Upper lobe of right lung (tissue), 1 donor: ENCODE measurements around the gene PUS7. TPM values are rescaled to one million over a fixed set of nuclear protein-coding genes. Genes with fewer than 3 reads are reported as not detected.
"Not testable (repeated sequence)": the region's sequence is repeated elsewhere in the genome, so short reads cannot be mapped to it uniquely, and the experiment has no call there.

Experiments
- ATAC-seq: fragments of 200-7000 bp; cut with Tn5 transposase; one replicate; pipeline ENCODE4 v1.9.1; 2020; ENCODE audit warnings: mild to moderate bottlenecking, moderate library complexity
- DNase-seq: peaks from one replicate; pipeline ENCODE4 v3.0.0-alpha.2; 2020
- H3K27ac ChIP-seq: fragments of 200-600 bp; one replicate; pipeline ENCODE4 v1.8.0; 2022
- H3K27me3 ChIP-seq: fragments of 200-600 bp; one replicate; pipeline ENCODE4 v1.8.0; 2022; ENCODE audit warnings: mild to moderate bottlenecking
- H3K36me3 ChIP-seq: fragments of 200-600 bp; one replicate; pipeline ENCODE4 v1.8.0; 2022
- H3K4me1 ChIP-seq: fragments of 200-600 bp; one replicate; pipeline ENCODE4 v1.8.0; 2022
- H3K4me3 ChIP-seq: fragments of 200-600 bp; one replicate; pipeline ENCODE4 v1.8.0; 2022; ENCODE audit warnings: mild to moderate bottlenecking
- H3K9me3 ChIP-seq: fragments of 200-600 bp; one replicate; pipeline ENCODE4 v1.8.0; 2022
- CTCF ChIP-seq: fragments of 200-600 bp; IDR thresholded peaks from one replicate; pipeline ENCODE4 v1.8.0; 2022; ENCODE audit warnings: antibody characterized with exemption
- intact Hi-C: fragments of 100-400 bp; cut with DNase I; formaldehyde crosslinking; loops from one replicate; pipeline ENCODE4 v1.11.0; 2022
- total RNA-seq: library from RNA; stranded (reverse); fragmentation: NEBNext Ultra II Directional; extraction: Animal tissue kit (Norgen Biotek cat#: 25700); gene quantifications from one replicate; pipeline ENCODE4 v1.2.1, GENCODE V29; 2021
- donor health status: DM: no; HTN: yes; CAD: no; lungs with severe emphysema.

The PUS7 gene
- total RNA-seq, 1 donor from 2014 or later, result 10.9 TPM

GRCh38 chr7:105538339-105538738 lies 16.3 kb upstream of the PUS7 start:
- TF ChIP-seq CTCF, result no peak
- no peak for ATAC-seq
- H3K4me1 ChIP-seq, result peaks cover 4% of the 10 kb centered on the region
- no peak overlapping the region for H3K27ac ChIP-seq
- H3K27me3 ChIP-seq, result no peaks in the 10 kb centered on the region
- no peak overlapping the region for H3K4me3 ChIP-seq
- intact Hi-C loops, result no loop called here
- H3K9me3 ChIP-seq, result no peaks in the 10 kb centered on the region
- peak; percentile 19 for DNase-seq
- peaks cover 76% of the 10 kb centered on the region for H3K36me3 ChIP-seq

DNA sequence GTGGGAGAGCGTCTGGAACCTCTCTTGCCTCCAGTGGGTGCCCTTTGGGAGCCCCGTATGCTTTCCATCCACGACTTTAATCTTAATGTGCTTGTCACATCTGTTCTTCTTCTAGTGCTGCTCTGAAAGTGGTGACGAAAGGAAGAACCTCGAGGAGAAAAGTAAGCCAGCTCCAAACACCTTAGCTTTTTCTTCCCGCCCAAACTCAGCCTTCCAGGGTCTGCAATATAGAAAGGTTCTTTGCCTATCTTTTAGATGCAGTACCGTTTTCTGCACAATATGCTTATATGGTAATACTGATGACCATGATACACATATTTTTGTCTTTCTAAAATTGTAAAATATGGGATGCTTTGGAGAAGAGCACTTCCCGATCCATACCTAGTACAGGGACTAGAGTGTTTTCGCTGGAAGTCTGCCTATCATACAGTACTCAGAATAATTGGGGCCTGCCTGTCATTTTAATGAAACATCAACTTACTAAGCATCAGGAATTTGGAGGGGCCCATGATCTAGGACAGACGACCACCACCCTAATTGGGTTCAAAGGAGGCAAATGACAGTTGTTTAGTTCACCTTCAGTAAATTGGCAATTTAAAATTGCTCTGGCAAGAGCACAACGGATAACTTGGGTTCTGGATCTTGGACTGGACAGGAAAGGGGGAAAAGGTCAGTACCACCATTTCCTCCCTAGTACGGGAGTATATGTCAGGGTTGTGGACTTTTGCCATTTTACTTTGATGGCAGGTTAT lies 10.8 kb upstream of the PUS7 start:
- intact Hi-C loops, result no loop called here
- peaks cover 24% of the 10 kb centered on the region for H3K36me3 ChIP-seq
- peaks cover 11% of the 10 kb centered on the region for H3K4me1 ChIP-seq
- H3K4me3 ChIP-seq, result peak overlapping the region; percentile 90
- ATAC-seq, result no peak
- DNase-seq, result no peak
- H3K9me3 ChIP-seq, result no peaks in the 10 kb centered on the region
- TF ChIP-seq CTCF, result no peak
- H3K27ac ChIP-seq, result peak overlapping the region; percentile 88
- no peaks in the 10 kb centered on the region for H3K27me3 ChIP-seq

GRCh38 chr7:105531792-105532671 lies 10.0 kb upstream of the PUS7 start, which contains the start of gene RINT1:
TSS of gene RINT1 (plus strand) at chr7:105532201. CDS start at chr7:105532316, 115 bp downstream.
- no peaks in the 10 kb centered on the region for H3K9me3 ChIP-seq
- peaks cover 16% of the 10 kb centered on the region for H3K36me3 ChIP-seq
- H3K4me1 ChIP-seq, result peaks cover 11% of the 10 kb centered on the region
- peak; percentile 75 for TF ChIP-seq CTCF
- H3K27me3 ChIP-seq, result no peaks in the 10 kb centered on the region
- DNase-seq (peak; percentile 95), ATAC-seq (peak; percentile 100)
- peak within 1 kb of the TSS; percentile 88 for H3K27ac ChIP-seq
- intact Hi-C loops, result no loop called here
- peak within 1 kb of the TSS; percentile 90 for H3K4me3 ChIP-seq

DNA sequence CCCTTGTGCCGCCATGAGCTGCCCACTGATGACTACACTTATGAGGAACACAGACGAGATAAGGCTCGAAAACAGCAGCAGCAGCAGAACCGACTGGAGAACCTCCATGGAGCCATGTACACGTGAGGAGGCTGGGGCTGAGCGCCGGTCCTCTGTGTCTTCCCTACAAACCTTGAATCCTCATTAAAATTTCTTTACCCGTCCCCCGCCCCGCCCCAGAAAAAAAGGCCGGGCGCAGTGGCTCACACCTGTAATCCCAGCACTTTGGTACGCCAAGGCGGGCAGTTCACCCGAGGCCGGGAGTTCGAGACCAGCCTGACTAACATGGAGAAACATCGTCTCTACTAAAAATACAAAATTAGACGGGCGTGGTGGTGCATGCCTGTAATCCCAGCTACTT lies 8.5 kb upstream of the PUS7 start:
- no peak overlapping the region for H3K4me3 ChIP-seq
- ATAC-seq (no peak), DNase-seq (peak; percentile 62)
- intact Hi-C loops, result no loop called here
- H3K36me3 ChIP-seq, result peaks cover 2% of the 10 kb centered on the region
- H3K27me3 ChIP-seq, result no peaks in the 10 kb centered on the region
- H3K4me1 ChIP-seq, result peaks cover 11% of the 10 kb centered on the region
- TF ChIP-seq CTCF, result no peak
- H3K27ac ChIP-seq, result no peak overlapping the region
- no peaks in the 10 kb centered on the region for H3K9me3 ChIP-seq

DNA sequence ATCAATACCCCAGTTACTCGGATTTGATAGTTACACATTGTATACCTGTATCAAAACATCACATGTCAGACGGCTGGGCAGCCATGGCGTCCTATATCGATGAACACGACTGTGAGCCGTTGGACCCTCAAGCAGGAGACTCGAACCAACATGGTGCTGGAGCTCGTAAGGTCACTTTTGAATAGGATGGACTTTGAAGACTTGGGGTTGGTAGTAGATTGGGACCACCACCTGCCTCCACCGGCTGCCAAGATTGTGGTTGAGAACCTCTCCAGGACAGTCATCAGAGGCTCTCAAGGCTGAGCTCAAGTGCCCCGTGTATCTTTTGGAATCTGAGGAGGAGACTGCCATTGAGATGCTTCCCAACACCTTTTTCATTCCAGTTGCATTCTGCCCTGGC lies 8.1 kb upstream of the PUS7 start:
- Histone ChIP-seq H3K9me3 (no peaks in the 10 kb centered on the region), H3K36me3 (no peaks in the 10 kb centered on the region), H3K27ac (no peak overlapping the region), H3K4me3 (no peak overlapping the region), H3K4me1 (peaks cover 11% of the 10 kb centered on the region), H3K27me3 (no peaks in the 10 kb centered on the region)
- no peak for TF ChIP-seq CTCF
- DNase-seq (no peak), ATAC-seq (no peak)
- intact Hi-C loops, result no loop called here

DNA sequence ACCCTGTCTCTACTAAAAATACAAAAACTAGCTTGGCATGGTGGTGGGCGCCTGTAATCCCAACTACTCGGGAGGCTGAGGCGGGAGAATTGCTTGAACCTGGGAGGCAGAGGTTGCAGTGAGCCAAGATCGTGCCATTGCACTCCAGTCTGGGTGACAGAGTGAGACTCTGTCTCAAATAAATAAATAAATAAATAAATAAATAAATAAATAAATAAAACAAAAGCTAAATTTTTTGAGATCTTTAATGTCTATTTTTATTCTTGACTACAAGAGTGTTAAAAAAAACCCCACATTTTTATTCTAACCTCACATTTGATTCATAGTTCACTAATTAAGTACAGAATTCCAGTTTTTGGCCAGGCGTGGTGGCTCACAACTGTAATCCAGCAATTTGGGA lies 5.7 kb upstream of the PUS7 start:
- H3K36me3 ChIP-seq, intact Hi-C loops, H3K27me3 ChIP-seq, H3K4me3 ChIP-seq, H3K4me1 ChIP-seq, H3K27ac ChIP-seq, DNase-seq, ATAC-seq, H3K9me3 ChIP-seq: not testable (repeated sequence)
